ENCODE data around the gene NDUFAF7.

The NDUFAF7 gene

DNA sequence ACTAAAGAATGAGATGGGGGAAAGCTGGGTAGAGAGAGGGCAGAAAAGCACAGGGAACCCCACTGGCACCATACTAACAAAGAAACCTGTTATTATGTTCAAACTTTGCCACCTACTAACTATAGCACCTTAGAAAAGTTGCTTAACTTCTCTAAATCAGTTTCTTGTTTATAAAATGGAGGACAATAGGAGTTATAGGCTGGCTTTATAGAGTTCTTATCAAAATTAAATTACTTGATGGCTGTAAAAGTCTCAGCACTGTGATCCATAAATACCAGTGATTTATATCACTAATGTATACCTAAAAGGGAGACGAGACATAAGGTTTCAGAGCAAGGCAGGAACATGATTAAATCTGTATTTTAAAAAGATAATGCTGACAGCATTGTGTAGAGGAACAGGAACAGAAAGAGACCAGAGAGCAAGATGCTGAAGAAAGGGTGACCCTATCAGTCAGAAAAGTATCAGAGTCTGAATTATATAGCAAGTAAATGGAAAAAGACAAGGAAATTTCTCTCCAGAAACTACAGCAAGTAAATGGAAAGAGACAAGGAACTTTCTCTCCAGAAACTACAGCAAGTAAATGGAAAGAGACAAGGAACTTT lies 64.1 kb downstream of the NDUFAF7 start:
- H3K4me3 ChIP-seq (replicated peaks; ENCODE audit: low read depth, low read length), result no peak overlapping the region
- TF ChIP-seq, protein P1, sequence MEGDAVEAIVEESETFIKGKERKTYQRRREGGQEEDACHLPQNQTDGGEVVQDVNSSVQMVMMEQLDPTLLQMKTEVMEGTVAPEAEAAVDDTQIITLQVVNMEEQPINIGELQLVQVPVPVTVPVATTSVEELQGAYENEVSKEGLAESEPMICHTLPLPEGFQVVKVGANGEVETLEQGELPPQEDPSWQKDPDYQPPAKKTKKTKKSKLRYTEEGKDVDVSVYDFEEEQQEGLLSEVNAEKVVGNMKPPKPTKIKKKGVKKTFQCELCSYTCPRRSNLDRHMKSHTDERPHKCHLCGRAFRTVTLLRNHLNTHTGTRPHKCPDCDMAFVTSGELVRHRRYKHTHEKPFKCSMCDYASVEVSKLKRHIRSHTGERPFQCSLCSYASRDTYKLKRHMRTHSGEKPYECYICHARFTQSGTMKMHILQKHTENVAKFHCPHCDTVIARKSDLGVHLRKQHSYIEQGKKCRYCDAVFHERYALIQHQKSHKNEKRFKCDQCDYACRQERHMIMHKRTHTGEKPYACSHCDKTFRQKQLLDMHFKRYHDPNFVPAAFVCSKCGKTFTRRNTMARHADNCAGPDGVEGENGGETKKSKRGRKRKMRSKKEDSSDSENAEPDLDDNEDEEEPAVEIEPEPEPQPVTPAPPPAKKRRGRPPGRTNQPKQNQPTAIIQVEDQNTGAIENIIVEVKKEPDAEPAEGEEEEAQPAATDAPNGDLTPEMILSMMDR (IDR thresholded peaks at IDR 0.05; ENCODE audit: low read depth, low read length, missing control alignments), result no peak
- DNase-seq (ENCODE audit: extremely low read depth, low read depth), result no peak

DNA sequence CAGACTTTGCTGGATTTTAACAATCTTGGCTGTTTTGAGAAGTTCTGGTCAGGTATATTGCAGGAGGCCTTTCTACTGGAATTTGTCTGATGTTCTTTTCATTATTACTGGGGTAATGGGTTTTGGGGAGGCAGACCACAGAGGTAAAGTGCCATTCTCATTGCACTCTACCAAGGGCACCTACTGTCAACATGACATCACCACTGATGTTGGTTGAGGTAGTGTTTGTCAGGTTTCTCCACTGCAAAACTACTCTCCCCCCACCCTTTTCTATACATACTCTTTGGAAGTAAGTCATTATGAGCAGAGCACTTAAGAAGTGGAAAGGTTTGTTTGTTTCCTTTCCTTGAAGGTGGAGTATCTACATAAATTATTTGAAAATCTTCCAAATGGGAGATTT lies 66.2 kb downstream of the NDUFAF7 start:
- TF ChIP-seq, protein P1 (IDR thresholded peaks at IDR 0.05; ENCODE audit: low read depth, low read length, missing control alignments), result no peak
- no peak overlapping the region for H3K4me3 ChIP-seq (replicated peaks; ENCODE audit: low read depth, low read length)
- no peak for DNase-seq (ENCODE audit: extremely low read depth, low read depth)

Measured in HFF-Myc (cell line).